GM20431 (cell line): Measurements from ENCODE around the gene ACTN2.
"Not testable (repeated sequence)": the region's sequence is repeated elsewhere in the genome, so short reads cannot be mapped to it uniquely, and the experiment has no call there.

Experiments
- in situ Hi-C: fragments of 300-500 bp; cut with MseI, MboI; formaldehyde crosslinking; loops from one replicate; pipeline ENCODE4 v1.15.0; 2020; ENCODE audit warnings: low sequenced_read_pairs; ENCODE audit not compliant: unreplicated experiment

The ACTN2 gene

GRCh38 chr1:236685917-236686814, at the start of gene ACTN2:
Gene ACTN2 (plus strand): TSS chr1:236686499. CDS start chr1:236686674, 175 bp downstream.
- in situ Hi-C loops = no loop called here

- in situ Hi-C loops = no loop called here
These were observed 47.4 kb upstream of the ACTN2 start for GRCh38 chr1:236638945-236639344.

DNA sequence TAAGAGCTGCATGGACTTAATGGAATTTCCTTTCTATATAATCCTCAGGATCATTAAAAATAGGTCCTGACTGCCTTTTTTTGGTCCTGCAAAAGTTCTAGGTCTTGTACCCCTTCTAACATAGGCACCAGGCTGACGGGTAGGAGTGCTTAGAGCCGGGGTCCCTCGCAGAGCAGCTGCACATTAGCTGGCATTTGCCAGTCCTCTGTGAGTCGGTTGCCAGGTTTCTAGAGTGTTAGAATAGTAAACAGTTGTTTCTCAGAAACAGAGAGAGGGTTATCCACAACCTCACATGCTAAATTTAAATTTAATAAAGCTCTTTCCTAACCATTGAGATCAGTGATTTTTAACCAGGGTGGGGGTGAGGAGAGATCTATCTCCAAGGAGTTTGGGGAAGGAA, 46.6 kb upstream of the ACTN2 start:
- in situ Hi-C loops = no loop called here

DNA sequence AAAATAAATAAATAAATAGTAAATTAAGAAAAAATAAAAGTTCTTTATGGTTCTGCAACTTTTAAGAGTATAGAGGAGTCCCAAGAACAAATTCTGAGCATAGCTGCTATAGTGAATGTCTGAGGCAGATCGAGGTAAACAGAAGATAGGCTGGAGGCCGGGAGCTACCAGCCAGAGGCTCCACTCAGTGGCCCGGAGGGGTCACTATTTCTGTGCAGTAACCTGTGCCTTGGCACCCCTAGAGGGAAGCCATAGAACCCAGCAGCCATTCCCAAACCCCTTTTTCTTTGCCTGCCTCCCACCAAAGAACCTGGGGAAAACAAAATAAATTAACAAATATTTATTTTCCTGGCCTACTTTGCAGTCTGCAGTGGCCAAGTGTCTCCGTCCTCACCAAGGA, 43.5 kb upstream of the ACTN2 start:
- in situ Hi-C loops = no loop called here

GRCh38 chr1:236645016-236645680, 41.2 kb upstream of the ACTN2 start:
- in situ Hi-C loops = no loop called here

- in situ Hi-C loops = no loop called here
These were observed 31.8 kb upstream of the ACTN2 start for GRCh38 chr1:236654511-236654910.

DNA sequence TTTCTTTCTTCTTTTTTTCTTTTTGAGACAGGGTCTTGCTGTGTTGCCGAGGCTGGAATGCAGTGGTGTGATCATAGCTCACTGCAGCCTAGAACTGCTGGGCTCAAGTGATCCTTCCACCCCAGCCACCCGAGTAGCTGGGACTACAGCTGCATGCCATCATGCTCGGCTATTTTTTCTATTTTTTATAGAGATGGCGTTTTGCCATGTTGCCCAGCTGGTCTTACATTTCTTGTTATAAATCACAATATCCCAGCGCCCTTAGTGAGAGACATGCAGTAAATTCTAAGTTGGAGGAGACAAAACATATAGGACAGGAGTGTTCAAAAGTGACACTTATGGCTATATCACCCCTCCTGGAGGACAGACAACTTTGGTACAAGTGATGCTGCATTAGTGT, 31.3 kb upstream of the ACTN2 start:
- in situ Hi-C loops = no loop called here

GRCh38 chr1:236657398-236657797, 28.9 kb upstream of the ACTN2 start:
- in situ Hi-C loops = no loop called here

DNA sequence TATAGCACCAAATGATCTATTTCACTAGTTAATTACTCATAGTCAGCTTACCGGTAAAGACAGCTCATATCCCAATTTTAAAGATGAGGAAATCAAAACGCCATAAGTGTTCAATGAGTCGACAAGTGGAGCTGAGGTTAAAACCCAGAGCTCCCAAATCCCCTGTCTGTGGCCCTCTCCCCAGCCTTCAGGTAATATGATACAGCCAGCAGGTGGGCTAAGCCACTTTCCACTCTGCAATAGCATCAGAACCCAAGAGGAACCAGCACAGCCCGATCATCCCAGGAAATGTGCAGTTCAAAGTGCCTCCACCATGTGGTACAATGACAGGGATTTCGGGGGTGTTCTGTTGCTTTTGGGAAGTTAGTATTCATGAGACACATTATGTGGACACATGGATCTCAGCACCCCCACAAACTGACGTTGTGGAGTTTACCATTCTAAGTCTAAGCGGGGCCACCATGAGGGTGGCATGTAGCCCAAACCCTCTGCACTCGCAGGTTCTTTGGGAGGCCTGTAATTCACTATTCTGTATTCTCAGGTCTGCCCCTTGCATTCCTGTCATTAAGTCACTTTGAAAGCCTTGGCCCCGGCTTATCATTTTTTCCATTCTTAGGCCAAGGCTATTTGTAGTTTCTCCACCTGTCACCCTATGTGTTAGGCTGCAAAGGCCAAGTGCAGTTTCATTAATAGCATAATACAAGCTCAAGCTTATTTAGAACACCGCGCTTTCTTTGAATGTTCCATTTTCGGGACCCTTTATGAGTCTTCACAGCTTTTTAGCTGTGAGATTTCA, 26.3 kb upstream of the ACTN2 start:
- in situ Hi-C loops = no loop called here

- in situ Hi-C loops = no loop called here
These were observed 22.4 kb upstream of the ACTN2 start for GRCh38 chr1:236663934-236664333.

GRCh38 chr1:236668909-236669308, 17.4 kb upstream of the ACTN2 start:
- in situ Hi-C loops = not testable (repeated sequence)

- in situ Hi-C loops = no loop called here
These were observed 16.2 kb upstream of the ACTN2 start for GRCh38 chr1:236670060-236670459.

- in situ Hi-C loops = no loop called here
These were observed 12.9 kb upstream of the ACTN2 start for GRCh38 chr1:236673289-236673919.

DNA sequence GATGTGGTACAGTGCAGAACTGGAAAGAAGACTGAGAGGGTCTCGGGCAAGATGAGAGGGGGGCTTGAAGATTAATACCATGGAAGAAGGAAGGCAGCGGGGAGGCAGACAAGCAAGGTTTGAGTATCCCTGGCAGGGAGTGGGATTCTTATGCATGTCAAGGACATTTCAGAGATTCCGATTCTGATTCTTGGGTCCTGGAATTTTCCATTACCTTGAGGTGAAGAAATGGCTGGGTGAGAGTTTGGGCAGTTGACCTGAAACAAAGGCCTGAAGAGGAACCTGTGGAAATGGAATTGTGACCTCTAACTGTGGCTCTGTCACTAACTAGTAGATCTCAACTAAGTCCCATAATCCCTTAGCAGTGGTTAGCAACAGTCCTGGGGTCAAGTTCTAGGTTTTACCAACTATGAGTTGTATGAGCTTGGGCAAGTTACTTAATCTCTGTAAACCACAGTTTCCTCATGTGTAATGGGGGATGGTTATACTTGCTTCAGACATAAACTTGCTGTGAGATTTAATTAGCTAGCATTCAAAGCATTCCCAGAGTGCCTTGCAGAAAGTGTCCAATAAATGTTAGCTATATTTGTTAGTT, 8.6 kb upstream of the ACTN2 start:
- in situ Hi-C loops = no loop called here

DNA sequence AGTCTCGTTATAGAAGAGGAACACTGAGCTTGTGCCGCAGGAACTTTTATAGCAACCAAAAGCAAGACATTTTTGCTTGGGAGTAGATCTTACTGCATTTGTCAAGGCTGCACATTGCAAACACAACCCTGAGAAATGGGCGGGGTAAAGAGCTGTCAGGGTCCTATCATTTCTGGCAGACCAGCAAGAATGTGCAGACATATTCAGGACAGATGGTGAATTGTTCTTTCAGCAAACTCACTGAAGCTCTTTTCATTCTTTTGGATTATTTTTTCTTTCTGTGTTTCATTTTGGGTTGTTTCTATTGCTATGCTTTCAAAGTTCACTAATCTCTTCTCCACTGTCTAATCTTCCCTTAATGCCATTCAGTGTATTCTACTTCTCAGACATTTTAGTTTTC, 5.1 kb upstream of the ACTN2 start:
- in situ Hi-C loops = no loop called here

DNA sequence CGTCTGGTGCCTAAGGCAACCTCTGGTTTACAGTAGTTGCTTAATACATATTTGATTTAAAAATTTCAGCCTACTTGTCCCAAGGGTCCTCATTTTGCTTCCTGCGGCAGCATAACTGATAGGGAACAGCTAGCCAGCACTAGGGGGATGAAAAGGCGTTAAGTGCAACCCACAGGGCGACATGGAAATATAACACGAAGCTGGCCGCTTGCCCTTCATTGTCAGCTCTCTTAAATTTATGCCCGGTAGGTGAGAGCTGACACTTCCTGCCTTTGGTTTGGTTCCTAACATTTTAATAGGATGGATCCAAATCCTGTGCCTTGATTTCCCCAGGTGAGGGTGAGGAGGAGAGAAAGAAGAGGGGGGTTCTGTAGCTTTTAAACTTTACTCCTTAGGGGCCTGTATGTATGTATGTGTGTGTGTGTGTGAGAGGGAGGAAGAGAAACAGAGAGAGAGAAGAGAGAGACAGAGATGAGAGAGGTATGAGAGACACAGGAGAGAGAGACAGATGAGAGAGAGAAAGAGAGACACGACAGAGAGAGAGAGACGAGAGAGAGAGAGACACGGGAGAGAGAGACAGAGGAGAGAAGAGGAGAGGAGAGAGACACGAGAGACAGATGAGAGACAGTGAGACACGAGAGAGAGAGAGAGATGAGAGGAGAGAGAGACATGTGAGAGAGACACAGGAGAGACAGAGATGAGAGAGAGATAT, 938 bp upstream of the ACTN2 start:
- in situ Hi-C loops = no loop called here

DNA sequence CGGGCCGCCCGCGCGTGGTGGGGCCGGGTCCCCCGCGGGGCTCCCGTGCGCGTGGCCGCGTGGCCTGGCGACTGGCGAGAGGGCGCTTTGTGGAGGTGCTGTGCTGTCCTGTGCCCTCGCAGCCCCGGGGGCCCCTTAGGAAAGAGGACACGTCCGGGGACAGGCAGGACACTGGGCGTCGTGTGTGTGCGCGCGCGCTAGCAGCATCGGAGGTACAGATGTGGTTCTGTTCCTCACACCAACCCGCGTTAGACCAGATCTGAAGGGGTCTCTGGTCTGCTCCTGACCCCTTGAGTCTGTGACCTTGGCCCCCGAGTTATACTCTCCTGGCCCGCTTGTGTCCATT, 489 bp downstream of the ACTN2 start:
- in situ Hi-C loops = no loop called here

DNA sequence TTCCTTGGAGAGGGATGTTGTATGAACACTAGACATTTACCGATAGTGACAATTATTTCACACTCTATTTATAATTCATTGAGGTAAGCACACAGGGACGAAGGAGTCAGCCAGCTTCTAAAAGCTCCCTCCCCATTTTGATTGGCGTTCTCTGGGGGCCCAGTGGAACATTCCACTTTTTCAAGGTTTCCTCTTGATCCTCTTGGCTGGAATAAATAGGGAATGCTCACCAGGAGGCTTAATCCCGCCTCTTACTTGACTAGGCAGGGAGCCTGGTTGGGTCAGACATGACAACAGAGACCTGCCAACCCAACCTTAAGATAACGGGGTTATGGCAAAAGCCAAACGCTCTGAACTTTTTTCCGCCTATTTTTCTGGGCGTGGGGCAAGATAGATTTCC, 974 bp downstream of the ACTN2 start:
- in situ Hi-C loops = no loop called here

DNA sequence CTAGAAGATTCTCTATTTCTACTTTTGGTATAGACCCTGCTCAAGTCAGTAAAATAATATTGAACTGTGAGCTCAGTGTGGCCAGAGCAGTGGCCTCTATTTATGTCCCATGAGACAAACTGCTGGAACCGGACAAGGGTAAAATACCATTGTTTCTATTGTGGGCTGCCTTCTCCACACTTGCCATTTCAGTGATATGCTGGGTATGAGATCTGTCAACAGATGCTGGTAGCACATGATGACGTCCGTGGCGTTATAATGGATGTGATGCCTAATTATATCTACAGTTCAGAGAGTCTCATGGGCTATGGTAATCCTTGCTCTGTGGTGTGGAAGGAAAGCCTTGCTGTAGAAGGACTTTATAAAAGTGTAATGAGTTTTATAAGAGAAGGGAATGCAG, 2.4 kb downstream of the ACTN2 start:
- in situ Hi-C loops = no loop called here
